Kidney (tissue), 14 donors: Measurements from ENCODE around the gene CSPG4. TPM values are rescaled to one million over a fixed set of nuclear protein-coding genes. Genes with fewer than 3 reads are reported as not detected.
"Not testable (repeated sequence)": the region's sequence is repeated elsewhere in the genome, so short reads cannot be mapped to it uniquely, and the experiment has no call there.

Experiments
- DNase-seq, 5 donors: peaks; one replicate each; pipeline ENCODE4 v3.0.0-alpha.2; 2013 to 2020
- FAIRE-seq: peaks from 2 replicates; lab custom pipeline; 2012; peaks lifted over from hg19 to GRCh38; lab: Jason Lieb, UNC
- H3K27ac ChIP-seq, 2 donors: one replicate each; pipeline ENCODE4 v1.7.0; 2013; ENCODE audit warnings: low read depth in 2 of 2, low read length in 2 of 2, inconsistent platforms in 1 of 2
- H3K27me3 ChIP-seq: one replicate; pipeline ENCODE4 v1.7.1; 2013; ENCODE audit warnings: low read length, inconsistent platforms; ENCODE audit not compliant: control insufficient read depth, insufficient read depth
- H3K36me3 ChIP-seq, 3 donors: one replicate each; pipeline versions ENCODE4 v1.7.0 to v1.7.1; 2013; ENCODE audit warnings: low read length in 3 of 3, control low read depth in 1 of 3, inconsistent platforms in 1 of 3; ENCODE audit not compliant: insufficient read depth in 3 of 3, control insufficient read depth in 2 of 3
- H3K4me1 ChIP-seq, 3 donors: one replicate each; pipeline versions ENCODE4 v1.7.0 to v1.7.1; 2013; ENCODE audit warnings: low read length in 3 of 3, inconsistent platforms in 1 of 3, low read depth in 1 of 3; ENCODE audit not compliant: control insufficient read depth in 2 of 3, insufficient read depth in 2 of 3
- H3K4me3 ChIP-seq, 3 donors: one replicate each; pipeline versions ENCODE4 v1.7.0 to v1.8.1; 2013; ENCODE audit warnings: low read length in 3 of 3, control low read depth in 1 of 3, inconsistent platforms in 1 of 3
- H3K9ac ChIP-seq, 3 donors: one replicate each; pipeline versions ENCODE4 v1.7.0 to v1.7.1; 2013; ENCODE audit warnings: low read length in 3 of 3, control low read depth in 1 of 3, inconsistent platforms in 1 of 3
- H3K9me3 ChIP-seq, 3 donors: one replicate each; pipeline versions ENCODE4 v1.7.0 to v1.7.1; 2013; ENCODE audit warnings: low read length in 3 of 3, control low read depth in 1 of 3, inconsistent platforms in 1 of 3; ENCODE audit not compliant: control insufficient read depth in 2 of 3, insufficient read depth in 1 of 3
- CTCF ChIP-seq: IDR thresholded peaks from 3 replicates; pipeline ENCODE4 v1.5.1; 2012; ENCODE audit warnings: mild to moderate bottlenecking, moderate library complexity, borderline replicate concordance; ENCODE audit not compliant: insufficient read depth; ENCODE audit errors: extremely low read depth
- intact Hi-C: fragments of 100-400 bp; cut with DNase I; formaldehyde crosslinking; loops from one replicate; pipeline ENCODE4 v1.11.1; 2022
- polyA plus RNA-seq: library from polyadenylated mRNA; stranded (reverse); fragments of 350-450 nt; fragmentation: Illumina TruSeq; extraction: RNeasy Lipid Tissue Mini Kit (QIAGEN cat#74804); gene quantifications from one replicate; pipeline ENCODE4 v1.2.3, GENCODE V29; 2014; ENCODE audit warnings: low read depth, low replicate concordance; ENCODE audit not compliant: insufficient read depth
- total RNA-seq: library from RNA; stranded (reverse); fragmentation: NEBNext Ultra II Directional; extraction: Animal tissue kit (Norgen Biotek cat#: 25700); gene quantifications from one replicate; pipeline ENCODE4 v1.2.1, GENCODE V29; 2021
- donor health status: control.
- donor health status: control.
- donor health status: control.
- donor health status: control.
- donor health status: control.
- donor health status: DM: yes; HTN: yes; CAD: no.
- donor health status: Normal renal cell carcinoma (clear cell type).

The CSPG4 gene
- total and polyA plus RNA-seq, 2 donors from 2014 or later = 4.4 to 30.7 TPM

GRCh38 chr15:75731248-75732151 lies 18.9 kb upstream of the CSPG4 start:
- intact Hi-C loops = no loop called here
- no peaks in the 10 kb centered on the region for H3K36me3 ChIP-seq
- peak overlapping the region in 1 of 2 donors; percentile 4 for H3K27ac ChIP-seq
- H3K9me3 ChIP-seq = no peaks in the 10 kb centered on the region
- H3K4me3 ChIP-seq = no peak overlapping the region
- no peak for FAIRE-seq
- peak; percentile 77 to 94 (median 83) for DNase-seq
- H3K4me1 ChIP-seq = peaks cover 0 to 7% (median 0%) of the 10 kb centered on the region in 3 donors
- H3K27me3 ChIP-seq = no peaks in the 10 kb centered on the region
- TF ChIP-seq CTCF = no peak
- H3K9ac ChIP-seq = no peak overlapping the region

GRCh38 chr15:75730376-75731247 lies 18.0 kb upstream of the CSPG4 start:
- FAIRE-seq, H3K36me3 ChIP-seq, H3K4me3 ChIP-seq, H3K27ac ChIP-seq, H3K9me3 ChIP-seq, H3K27me3 ChIP-seq, H3K4me1 ChIP-seq, H3K9ac ChIP-seq, intact Hi-C loops: not testable (repeated sequence)
- peak in 2 of 5 donors; percentile 55 to 61 for DNase-seq

GRCh38 chr15:75729326-75730069 lies 16.9 kb upstream of the CSPG4 start:
- intact Hi-C loops = no loop called here
- Histone ChIP-seq H3K27ac (no peak overlapping the region), H3K9ac (no peak overlapping the region), H3K4me1 (peaks cover 0 to 7% (median 1%) of the 10 kb centered on the region in 3 donors), H3K27me3 (no peaks in the 10 kb centered on the region), H3K4me3 (no peak overlapping the region), H3K9me3 (no peaks in the 10 kb centered on the region), H3K36me3 (no peaks in the 10 kb centered on the region)
- no peak for TF ChIP-seq CTCF
- FAIRE-seq = no peak
- peak in 2 of 5 donors; percentile 27 to 42 for DNase-seq
